Measurements from ENCODE around the gene TM4SF5.

- TF ChIP-seq CTCF (IDR thresholded peaks at IDR 0.05) (no peak), POLR2A (IDR thresholded peaks at IDR 0.05) (no peak)
Measured at GRCh38 chr17:4728124-4728523, 43.6 kb upstream of the TM4SF5 start.
